ENCODE measurements around the gene GRID2.
"Not testable (repeated sequence)": the region's sequence is repeated elsewhere in the genome, so short reads cannot be mapped to it uniquely, and the experiment has no call there.

The GRID2 gene

GRCh38 chr4:93232883-93233282, 929.1 kb downstream of the GRID2 start:
- no peak overlapping the region for H3K27ac ChIP-seq
- DNase-seq (ENCODE audit: low read depth, low spot score), result no peak

GRCh38 chr4:93237521-93237920, 933.8 kb downstream of the GRID2 start:
- H3K27ac ChIP-seq, result no peak overlapping the region
- no peak for DNase-seq (ENCODE audit: low read depth, low spot score)

GRCh38 chr4:93243262-93243661, 939.5 kb downstream of the GRID2 start:
- no peak overlapping the region for H3K27ac ChIP-seq
- DNase-seq (ENCODE audit: low read depth, low spot score), result no peak

- no peak overlapping the region for H3K27ac ChIP-seq
- no peak for DNase-seq (ENCODE audit: low read depth, low spot score)
Observed at GRCh38 chr4:93261207-93261606, 957.4 kb downstream of the GRID2 start.

GRCh38 chr4:93263166-93263565, 959.4 kb downstream of the GRID2 start:
- no peak for DNase-seq (ENCODE audit: low read depth, low spot score)
- H3K27ac ChIP-seq, result no peak overlapping the region

- no peak overlapping the region for H3K27ac ChIP-seq
- DNase-seq (ENCODE audit: low read depth, low spot score), result no peak
Observed at GRCh38 chr4:93267747-93268146, 964.0 kb downstream of the GRID2 start.

- H3K27ac ChIP-seq, result no peak overlapping the region
- DNase-seq (ENCODE audit: low read depth, low spot score), result no peak
Observed at GRCh38 chr4:93285346-93285745, 981.6 kb downstream of the GRID2 start.

GRCh38 chr4:93289241-93289640, 985.5 kb downstream of the GRID2 start:
- DNase-seq (ENCODE audit: low read depth, low spot score), result no peak
- no peak overlapping the region for H3K27ac ChIP-seq

GRCh38 chr4:93289831-93290230, 986.1 kb downstream of the GRID2 start:
- no peak for DNase-seq (ENCODE audit: low read depth, low spot score)
- no peak overlapping the region for H3K27ac ChIP-seq

GRCh38 chr4:93299118-93299517, 995.4 kb downstream of the GRID2 start:
- DNase-seq (ENCODE audit: low read depth, low spot score), result no peak
- H3K27ac ChIP-seq, result no peak overlapping the region

- H3K27ac ChIP-seq, result peak overlapping the region; percentile 65
- DNase-seq (ENCODE audit: low read depth, low spot score), result not testable (repeated sequence)
Observed at GRCh38 chr4:93300780-93301555, 997.2 kb downstream of the GRID2 start.

GRCh38 chr4:93302310-93302709, 998.5 kb downstream of the GRID2 start:
- H3K27ac ChIP-seq, result no peak overlapping the region
- no peak for DNase-seq (ENCODE audit: low read depth, low spot score)

GRCh38 chr4:93303440-93303839, 999.7 kb downstream of the GRID2 start:
- peak; percentile 66 for DNase-seq (ENCODE audit: low read depth, low spot score)
- peak overlapping the region; percentile 31 for H3K27ac ChIP-seq

- no peak for DNase-seq (ENCODE audit: low read depth, low spot score)
- H3K27ac ChIP-seq, result no peak overlapping the region
Observed at GRCh38 chr4:93312299-93312698, 1008.5 kb downstream of the GRID2 start.

- no peak overlapping the region for H3K27ac ChIP-seq
- DNase-seq (ENCODE audit: low read depth, low spot score), result no peak
Observed at GRCh38 chr4:93313197-93313596, 1009.4 kb downstream of the GRID2 start.

GRCh38 chr4:93317057-93317456, 1013.3 kb downstream of the GRID2 start:
- H3K27ac ChIP-seq, result no peak overlapping the region
- DNase-seq (ENCODE audit: low read depth, low spot score), result no peak

- H3K27ac ChIP-seq, result no peak overlapping the region
Observed at GRCh38 chr4:93317561-93317960, 1013.8 kb downstream of the GRID2 start.

GRCh38 chr4:93319041-93319440, 1015.3 kb downstream of the GRID2 start:
- DNase-seq (ENCODE audit: low read depth, low spot score), result no peak
- H3K27ac ChIP-seq, result no peak overlapping the region

More at GRCh38 chr4:93317561-93317960, 1013.8 kb downstream of the GRID2 start:
- DNase-seq (ENCODE audit: low read depth, low spot score), result no peak

GRCh38 chr4:93320356-93320755, 1016.6 kb downstream of the GRID2 start:
- DNase-seq (ENCODE audit: low read depth, low spot score), result no peak
- no peak overlapping the region for H3K27ac ChIP-seq

- no peak overlapping the region for H3K27ac ChIP-seq
- DNase-seq (ENCODE audit: low read depth, low spot score), result no peak
Observed at GRCh38 chr4:93327346-93327745, 1023.6 kb downstream of the GRID2 start.

GRCh38 chr4:93334003-93334402, 1030.2 kb downstream of the GRID2 start:
- no peak for DNase-seq (ENCODE audit: low read depth, low spot score)
- H3K27ac ChIP-seq, result no peak overlapping the region

GRCh38 chr4:93337196-93337595, 1033.4 kb downstream of the GRID2 start:
- DNase-seq (ENCODE audit: low read depth, low spot score), result no peak

More at GRCh38 chr4:93337196-93337595, 1033.4 kb downstream of the GRID2 start:
- H3K27ac ChIP-seq, result no peak overlapping the region
